Smooth muscle cell (in vitro differentiated cells): Measurements from ENCODE around the gene MAGI2. TPM values are rescaled to one million over a fixed set of nuclear protein-coding genes. Genes with fewer than 3 reads are reported as not detected.

ENCODE experiments used
- DNase-seq: peaks from one replicate; lab custom pipeline; 2025; ENCODE audit not compliant: unreplicated experiment; lab: John Stamatoyannopoulos, UW
- H2AFZ ChIP-seq: fragments of 200-600 bp; sonication (generic); 2 replicates; pipeline ENCODE4 v1.6.0; 2016; ENCODE audit warnings: antibody characterized with exemption, low read depth, mild to moderate bottlenecking
- H3F3A ChIP-seq: fragments of 200-600 bp; sonication (generic); 2 replicates; pipeline ENCODE4 v1.6.0; 2017; ENCODE audit warnings: antibody characterized with exemption, low read depth
- H3K27ac ChIP-seq: fragments of 200-600 bp; sonication (generic); 2 replicates; pipeline ENCODE4 v1.5.1; 2016; ENCODE audit warnings: low read depth, mild to moderate bottlenecking
- H3K27me3 ChIP-seq: fragments of 200-600 bp; sonication (generic); 2 replicates; pipeline ENCODE4 v1.6.1; 2016; ENCODE audit warnings: low read depth, mild to moderate bottlenecking
- H3K36me3 ChIP-seq: fragments of 200-600 bp; sonication (generic); 2 replicates; pipeline ENCODE4 v1.5.1; 2016; ENCODE audit warnings: low read depth
- H3K4me1 ChIP-seq: fragments of 200-600 bp; sonication (generic); 2 replicates; pipeline ENCODE4 v1.5.1; 2016; ENCODE audit warnings: low read depth
- H3K4me2 ChIP-seq: fragments of 200-600 bp; sonication (generic); 2 replicates; pipeline ENCODE4 v1.6.0; 2016; ENCODE audit warnings: mild to moderate bottlenecking
- H3K4me3 ChIP-seq: fragments of 200-600 bp; sonication (generic); 2 replicates; pipeline ENCODE4 v1.5.1; 2016; ENCODE audit warnings: mild to moderate bottlenecking
- H3K79me2 ChIP-seq: fragments of 200-600 bp; sonication (generic); 2 replicates; pipeline ENCODE4 v1.6.0; 2016; ENCODE audit warnings: low read depth, mild to moderate bottlenecking
- H3K9ac ChIP-seq: fragments of 200-600 bp; sonication (generic); 2 replicates; pipeline ENCODE4 v1.6.0; 2016; ENCODE audit warnings: low read depth
- H3K9me3 ChIP-seq: fragments of 200-600 bp; sonication (generic); replicated peaks from 2 replicates; pipeline ENCODE4 v1.5.1; 2016; ENCODE audit warnings: low read depth
- H4K20me1 ChIP-seq: fragments of 200-600 bp; sonication (generic); 2 replicates; pipeline ENCODE4 v1.6.0; 2016; ENCODE audit warnings: low read depth
- WGBS: methylation state at CpG from one replicate; pipeline ENCODE4 v1.1.7; 2016; ENCODE audit warnings: low lambda C conversion rate; 5-methylcytosine and 5-hydroxymethylcytosine counted together
- polyA plus RNA-seq: library from polyadenylated mRNA; unstranded; fragments of >200 nt; fragmentation: Nextera tagmentation; extraction: Ambion mirVana; gene quantifications from 2 replicates; pipeline ENCODE4 v1.2.1, GENCODE V29; 2016
- total RNA-seq: library from RNA; depleted of rRNA; stranded (reverse); fragments of >200 nt; gene quantifications from 2 replicates; pipeline ENCODE4 v1.2.3, GENCODE V29; 2014
- TF ChIP-seq, protein P1 (sequence below): fragments of 200-600 bp; sonication (generic); IDR thresholded peaks from 2 replicates; pipeline ENCODE4 v1.5.1; 2017; ENCODE audit warnings: borderline replicate concordance, mild to moderate bottlenecking, antibody characterized with exemption; ENCODE audit not compliant: insufficient read depth, poor library complexity, severe bottlenecking

MAGI2 gene
- total and polyA plus RNA-seq, 2 experiments from 2014 or later: 3.4 to 10.7 TPM

DNA sequence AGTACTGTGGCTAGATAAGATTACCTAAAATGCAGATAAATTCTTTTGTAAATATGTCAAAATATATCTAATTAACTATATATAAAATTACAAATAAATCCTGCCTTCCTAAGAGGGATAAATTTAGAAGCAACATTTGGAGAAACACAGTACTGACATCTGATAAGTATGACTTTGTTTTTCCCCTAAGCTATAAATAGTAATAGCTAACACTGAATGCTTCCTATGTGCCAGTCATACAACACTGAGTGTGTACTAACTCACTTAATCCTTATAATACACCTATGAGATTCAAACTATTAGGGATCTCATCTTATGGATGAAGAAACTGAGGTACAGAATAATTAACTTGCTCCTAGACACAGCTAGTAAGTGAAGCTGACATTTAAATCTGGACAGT is 733.4 kb downstream of the MAGI2 start:
- TF ChIP-seq, protein P1, sequence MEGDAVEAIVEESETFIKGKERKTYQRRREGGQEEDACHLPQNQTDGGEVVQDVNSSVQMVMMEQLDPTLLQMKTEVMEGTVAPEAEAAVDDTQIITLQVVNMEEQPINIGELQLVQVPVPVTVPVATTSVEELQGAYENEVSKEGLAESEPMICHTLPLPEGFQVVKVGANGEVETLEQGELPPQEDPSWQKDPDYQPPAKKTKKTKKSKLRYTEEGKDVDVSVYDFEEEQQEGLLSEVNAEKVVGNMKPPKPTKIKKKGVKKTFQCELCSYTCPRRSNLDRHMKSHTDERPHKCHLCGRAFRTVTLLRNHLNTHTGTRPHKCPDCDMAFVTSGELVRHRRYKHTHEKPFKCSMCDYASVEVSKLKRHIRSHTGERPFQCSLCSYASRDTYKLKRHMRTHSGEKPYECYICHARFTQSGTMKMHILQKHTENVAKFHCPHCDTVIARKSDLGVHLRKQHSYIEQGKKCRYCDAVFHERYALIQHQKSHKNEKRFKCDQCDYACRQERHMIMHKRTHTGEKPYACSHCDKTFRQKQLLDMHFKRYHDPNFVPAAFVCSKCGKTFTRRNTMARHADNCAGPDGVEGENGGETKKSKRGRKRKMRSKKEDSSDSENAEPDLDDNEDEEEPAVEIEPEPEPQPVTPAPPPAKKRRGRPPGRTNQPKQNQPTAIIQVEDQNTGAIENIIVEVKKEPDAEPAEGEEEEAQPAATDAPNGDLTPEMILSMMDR: no peak
- no peak overlapping the region for H3K4me3 ChIP-seq
- no peaks in the 10 kb centered on the region for H3K36me3 ChIP-seq
- no peaks in the 10 kb centered on the region for H3K4me1 ChIP-seq
- H3K9me3 ChIP-seq: no peaks in the 10 kb centered on the region
- H2AFZ ChIP-seq: no peak overlapping the region
- H3K27ac ChIP-seq: no peak overlapping the region
- no peaks in the 10 kb centered on the region for H3K79me2 ChIP-seq
- no peaks in the 10 kb centered on the region for H3K27me3 ChIP-seq
- H3K9ac ChIP-seq: no peak overlapping the region
- no peak for DNase-seq
- no peak overlapping the region for H3K4me2 ChIP-seq
- no peaks in the 10 kb centered on the region for H3F3A ChIP-seq
- H4K20me1 ChIP-seq: no peaks in the 10 kb centered on the region

DNA sequence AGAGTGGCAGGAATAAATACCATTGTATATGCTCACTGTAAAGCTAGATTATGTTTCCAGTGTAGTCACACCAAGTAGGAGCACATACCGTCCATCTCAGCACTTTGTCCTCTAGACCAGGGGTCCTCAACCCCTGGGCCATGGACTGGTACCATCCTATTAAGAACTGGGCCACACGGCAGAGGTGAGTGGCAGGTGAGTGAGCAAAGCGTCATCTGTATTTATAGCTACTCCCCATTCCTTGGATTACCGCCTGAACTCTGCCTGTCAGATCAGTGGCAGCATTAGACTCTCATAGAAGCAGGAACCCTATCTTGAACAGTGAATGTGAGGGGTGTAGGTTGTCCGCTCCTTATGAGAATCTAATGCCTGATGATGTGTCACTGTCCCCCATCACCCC is 735.3 kb downstream of the MAGI2 start:
- Histone ChIP-seq H4K20me1 (no peaks in the 10 kb centered on the region), H2AFZ (no peak overlapping the region), H3K4me3 (no peak overlapping the region), H3F3A (no peaks in the 10 kb centered on the region), H3K79me2 (no peaks in the 10 kb centered on the region), H3K27ac (no peak overlapping the region), H3K36me3 (no peaks in the 10 kb centered on the region), H3K27me3 (no peaks in the 10 kb centered on the region), H3K4me1 (no peaks in the 10 kb centered on the region), H3K4me2 (no peak overlapping the region), H3K9ac (no peak overlapping the region), H3K9me3 (no peaks in the 10 kb centered on the region)
- 77% methylated on average over 5 of the region's 5 CpGs for WGBS
- TF ChIP-seq, protein P1: no peak
- no peak for DNase-seq

DNA sequence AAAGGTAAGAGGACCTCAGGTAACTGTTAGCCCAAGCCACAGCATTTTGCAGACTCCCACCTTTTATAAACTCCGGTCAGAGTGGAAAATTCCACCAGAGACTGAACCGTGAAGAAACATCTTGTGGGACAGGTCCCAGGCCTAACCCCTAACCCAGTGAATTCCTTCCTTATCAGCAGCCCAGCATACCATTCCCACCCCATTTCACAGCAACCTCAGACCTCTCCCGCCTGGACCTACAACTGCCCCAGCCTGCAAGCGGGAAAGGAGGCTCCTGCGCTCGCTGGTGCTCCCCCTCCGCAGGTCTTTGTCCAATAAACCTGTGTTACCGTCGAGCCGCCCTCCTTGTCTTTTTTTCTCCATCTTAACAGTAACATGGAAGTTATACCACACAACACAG is 736.6 kb downstream of the MAGI2 start:
- H3K27ac ChIP-seq: no peak overlapping the region
- H3K4me3 ChIP-seq: no peak overlapping the region
- no peaks in the 10 kb centered on the region for H3K4me1 ChIP-seq
- no peak overlapping the region for H3K4me2 ChIP-seq
- DNase-seq: no peak
- no peak overlapping the region for H2AFZ ChIP-seq
- no peaks in the 10 kb centered on the region for H3K79me2 ChIP-seq
- WGBS: 41% methylated on average over 10 of the region's 10 CpGs
- H3K9ac ChIP-seq: no peak overlapping the region
- H3F3A ChIP-seq: no peaks in the 10 kb centered on the region
- H4K20me1 ChIP-seq: no peaks in the 10 kb centered on the region
- no peaks in the 10 kb centered on the region for H3K9me3 ChIP-seq
- TF ChIP-seq, protein P1: no peak
- no peaks in the 10 kb centered on the region for H3K36me3 ChIP-seq
- H3K27me3 ChIP-seq: no peaks in the 10 kb centered on the region

DNA sequence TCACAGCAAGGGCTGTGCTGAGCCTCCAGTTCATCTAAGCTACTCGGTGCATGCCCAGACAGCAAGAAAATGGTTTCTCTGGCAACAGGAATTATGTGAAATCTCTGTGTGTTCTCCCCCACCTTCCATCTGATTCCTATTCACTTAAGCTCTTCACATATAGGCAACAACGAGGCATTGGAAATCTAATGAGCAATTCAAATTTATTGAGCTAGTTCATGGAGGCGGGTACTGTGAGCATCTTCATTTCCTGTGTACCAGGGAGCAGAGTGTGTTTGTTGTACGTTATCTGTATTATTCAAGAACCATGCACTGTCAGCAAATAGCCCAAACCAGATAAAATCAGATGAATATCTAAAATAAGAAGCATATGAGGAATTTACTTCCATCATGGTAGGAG is 739.1 kb downstream of the MAGI2 start:
- WGBS: 88% methylated on average over 4 of the region's 4 CpGs
- no peaks in the 10 kb centered on the region for H3K27me3 ChIP-seq
- H2AFZ ChIP-seq: no peak overlapping the region
- no peaks in the 10 kb centered on the region for H3K36me3 ChIP-seq
- no peak overlapping the region for H3K9ac ChIP-seq
- no peak overlapping the region for H3K4me2 ChIP-seq
- H3K27ac ChIP-seq: no peak overlapping the region
- no peaks in the 10 kb centered on the region for H3K79me2 ChIP-seq
- H3F3A ChIP-seq: no peaks in the 10 kb centered on the region
- H4K20me1 ChIP-seq: no peaks in the 10 kb centered on the region
- no peaks in the 10 kb centered on the region for H3K9me3 ChIP-seq
- DNase-seq: no peak
- H3K4me3 ChIP-seq: no peak overlapping the region
- TF ChIP-seq, protein P1: no peak
- no peaks in the 10 kb centered on the region for H3K4me1 ChIP-seq
